Mucosa of descending colon (tissue), 3 donors: Measurements from ENCODE around the gene RNU6-1. TPM values are rescaled to one million over a fixed set of nuclear protein-coding genes. Genes with fewer than 3 reads are reported as not detected.

Source experiments
- ATAC-seq: fragments of 200-7000 bp; cut with Tn5 transposase; one replicate; pipeline ENCODE4 v1.9.1; 2020; ENCODE audit warnings: mild to moderate bottlenecking, moderate library complexity
- DNase-seq, 3 donors: peaks; one replicate each; pipeline ENCODE4 v3.0.0-alpha.2; 2020
- H3K36me3 ChIP-seq: fragments of 200-600 bp; one replicate; pipeline ENCODE4 v1.8.0; 2021; ENCODE audit warnings: low read depth, mild to moderate bottlenecking
- H3K4me1 ChIP-seq: fragments of 200-600 bp; one replicate; pipeline ENCODE4 v1.8.0; 2021; ENCODE audit warnings: low read depth, mild to moderate bottlenecking
- H3K4me3 ChIP-seq: fragments of 200-600 bp; one replicate; pipeline ENCODE4 v1.8.0; 2021; ENCODE audit warnings: mild to moderate bottlenecking
- H3K9me3 ChIP-seq: fragments of 200-600 bp; one replicate; pipeline ENCODE4 v1.8.0; 2021; ENCODE audit warnings: mild to moderate bottlenecking
- intact Hi-C, 2 donors: fragments of 100-400 bp; cut with DNase I in 1 of 2; cut with micrococcal nuclease in 1 of 2; formaldehyde crosslinking; loops; one replicate each; pipeline versions ENCODE4 v1.11.0 to v1.11.1; 2022; cut with DNase I, micrococcal nuclease
- total RNA-seq, 3 donors: library from RNA; stranded (reverse); fragmentation: NEBNext Ultra II Directional in 2 of 3; extraction: Animal tissue kit (Norgen Biotek cat#: 25700) in 2 of 3; gene quantifications; one replicate each; pipeline versions ENCODE4 v1.2.1 to v1.2.4, GENCODE V29; 2021 to 2023
- TF ChIP-seq, protein P1 (sequence below): fragments of 200-600 bp; IDR thresholded peaks from one replicate; pipeline ENCODE4 v1.8.0; 2022; ENCODE audit warnings: antibody characterized with exemption, mild to moderate bottlenecking
- donor health status: DM: no; HTN: no; CAD: no; lungs with moderate emphysema.
- donor health status: DM: no; HTN: no; CAD: no.
- donor health status: DM: no; HTN: yes; CAD: no.

RNU6-1 gene
- total RNA-seq, 3 donors from 2014 or later, result not detected

DNA sequence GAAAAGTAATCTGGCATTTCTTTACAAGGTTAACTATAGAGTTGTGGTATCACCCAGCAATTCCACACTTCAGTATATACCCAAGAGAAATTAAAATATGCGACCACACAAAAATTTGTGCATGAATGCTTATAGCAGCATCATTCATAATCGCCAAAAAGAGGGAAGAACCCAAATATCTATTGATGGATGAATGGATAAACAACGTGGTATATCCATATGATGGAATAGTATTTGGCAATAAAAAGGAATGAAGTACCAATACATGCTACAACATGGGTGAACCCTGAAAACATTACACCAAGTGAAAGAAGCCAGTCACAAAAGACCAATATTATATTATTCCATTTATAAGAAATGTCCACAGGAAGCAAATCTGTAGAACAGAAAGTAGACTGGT, 23.2 kb downstream of the RNU6-1 start:
- Histone ChIP-seq H3K36me3 (no peaks in the 10 kb centered on the region), H3K4me3 (no peak overlapping the region), H3K9me3 (no peaks in the 10 kb centered on the region), H3K4me1 (no peaks in the 10 kb centered on the region)
- ATAC-seq (no peak), DNase-seq (no peak)
- TF ChIP-seq, protein P1, sequence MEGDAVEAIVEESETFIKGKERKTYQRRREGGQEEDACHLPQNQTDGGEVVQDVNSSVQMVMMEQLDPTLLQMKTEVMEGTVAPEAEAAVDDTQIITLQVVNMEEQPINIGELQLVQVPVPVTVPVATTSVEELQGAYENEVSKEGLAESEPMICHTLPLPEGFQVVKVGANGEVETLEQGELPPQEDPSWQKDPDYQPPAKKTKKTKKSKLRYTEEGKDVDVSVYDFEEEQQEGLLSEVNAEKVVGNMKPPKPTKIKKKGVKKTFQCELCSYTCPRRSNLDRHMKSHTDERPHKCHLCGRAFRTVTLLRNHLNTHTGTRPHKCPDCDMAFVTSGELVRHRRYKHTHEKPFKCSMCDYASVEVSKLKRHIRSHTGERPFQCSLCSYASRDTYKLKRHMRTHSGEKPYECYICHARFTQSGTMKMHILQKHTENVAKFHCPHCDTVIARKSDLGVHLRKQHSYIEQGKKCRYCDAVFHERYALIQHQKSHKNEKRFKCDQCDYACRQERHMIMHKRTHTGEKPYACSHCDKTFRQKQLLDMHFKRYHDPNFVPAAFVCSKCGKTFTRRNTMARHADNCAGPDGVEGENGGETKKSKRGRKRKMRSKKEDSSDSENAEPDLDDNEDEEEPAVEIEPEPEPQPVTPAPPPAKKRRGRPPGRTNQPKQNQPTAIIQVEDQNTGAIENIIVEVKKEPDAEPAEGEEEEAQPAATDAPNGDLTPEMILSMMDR, result no peak
- intact Hi-C loops, result no loop called here

DNA sequence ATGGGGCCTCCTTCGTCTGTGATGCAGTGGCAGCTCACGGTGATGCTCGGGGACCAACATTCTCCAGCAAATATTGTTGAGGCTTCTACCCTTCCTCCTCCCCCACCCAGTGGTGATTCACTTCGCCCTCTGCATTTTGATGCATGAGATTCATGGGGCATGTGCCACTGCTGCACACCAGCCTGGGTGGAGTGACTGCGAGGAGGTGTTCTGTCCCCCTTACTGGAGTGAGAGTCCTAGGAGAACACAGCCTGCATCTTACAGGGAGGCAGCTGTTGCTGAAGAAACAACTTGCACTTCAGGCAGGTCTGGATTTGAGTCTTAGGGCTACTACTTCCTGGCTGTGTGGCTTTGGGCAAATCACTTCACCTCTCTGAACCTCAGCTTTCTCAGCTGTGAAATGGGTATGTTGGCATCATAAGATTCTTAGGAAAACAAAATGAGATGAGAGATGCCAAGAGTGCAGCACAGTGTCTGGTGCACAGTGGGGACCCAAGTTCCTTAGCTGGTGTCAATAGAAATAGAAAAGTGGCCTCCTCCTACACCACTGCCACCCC, 24.7 kb downstream of the RNU6-1 start:
- no peaks in the 10 kb centered on the region for H3K36me3 ChIP-seq
- DNase-seq, result no peak
- no peaks in the 10 kb centered on the region for H3K4me1 ChIP-seq
- intact Hi-C loops, result no loop called here
- ATAC-seq, result no peak
- no peak overlapping the region for H3K4me3 ChIP-seq
- H3K9me3 ChIP-seq, result no peaks in the 10 kb centered on the region
- TF ChIP-seq, protein P1, result no peak

DNA sequence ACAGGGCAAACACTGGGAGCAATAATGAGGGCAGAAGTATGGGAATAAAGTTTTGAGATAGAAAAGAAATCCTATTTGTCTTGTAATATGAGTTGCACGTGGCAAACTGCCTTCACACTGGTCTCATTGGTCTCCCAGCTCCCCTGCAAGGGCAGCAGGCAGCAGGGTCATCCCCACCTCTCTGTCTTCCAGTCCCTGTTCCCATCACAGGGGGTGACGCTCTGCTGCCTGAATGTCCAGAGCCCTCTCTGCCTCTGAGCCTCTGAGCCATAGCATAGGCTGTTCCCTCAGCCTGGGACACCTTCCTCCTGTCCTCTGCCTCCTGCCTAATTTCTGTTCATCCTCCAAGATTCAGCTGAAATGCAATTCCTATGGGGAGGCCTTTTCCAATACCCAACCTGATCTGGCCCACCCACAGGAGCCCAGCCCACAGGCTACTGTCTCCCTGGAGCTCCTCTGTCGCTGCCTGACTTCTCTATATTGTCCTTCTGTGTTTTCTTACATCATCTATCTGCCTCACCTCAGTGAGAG, 26.7 kb downstream of the RNU6-1 start:
- Histone ChIP-seq H3K9me3 (no peaks in the 10 kb centered on the region), H3K4me1 (no peaks in the 10 kb centered on the region), H3K4me3 (no peak overlapping the region), H3K36me3 (no peaks in the 10 kb centered on the region)
- intact Hi-C loops, result no loop called here
- ATAC-seq (no peak), DNase-seq (no peak)
- TF ChIP-seq, protein P1, result no peak

DNA sequence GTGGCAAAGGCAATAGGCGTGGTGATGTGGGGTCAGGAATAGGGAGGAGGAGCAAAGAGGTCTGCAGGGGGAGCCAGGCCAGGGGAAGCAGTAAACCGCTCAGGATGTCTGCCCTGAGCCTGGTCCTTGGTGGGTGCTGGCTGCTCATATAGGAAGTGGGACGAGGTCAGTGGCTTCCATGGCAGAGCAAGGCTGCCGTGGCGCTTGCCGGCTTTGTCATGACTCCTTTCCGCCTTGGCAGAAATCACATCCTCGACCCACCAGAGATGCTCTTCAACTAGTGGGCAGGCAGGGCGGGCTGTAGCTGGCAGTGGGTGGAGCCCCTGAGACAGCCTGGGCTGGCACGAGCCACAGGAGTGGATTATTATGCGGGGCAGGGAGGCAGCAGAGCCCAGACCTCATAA, 27.6 kb downstream of the RNU6-1 start:
- ATAC-seq, result no peak
- H3K36me3 ChIP-seq, result no peaks in the 10 kb centered on the region
- intact Hi-C loops, result no loop called here
- no peak overlapping the region for H3K4me3 ChIP-seq
- no peak for DNase-seq
- TF ChIP-seq, protein P1, result no peak
- H3K9me3 ChIP-seq, result no peaks in the 10 kb centered on the region
- H3K4me1 ChIP-seq, result no peaks in the 10 kb centered on the region

DNA sequence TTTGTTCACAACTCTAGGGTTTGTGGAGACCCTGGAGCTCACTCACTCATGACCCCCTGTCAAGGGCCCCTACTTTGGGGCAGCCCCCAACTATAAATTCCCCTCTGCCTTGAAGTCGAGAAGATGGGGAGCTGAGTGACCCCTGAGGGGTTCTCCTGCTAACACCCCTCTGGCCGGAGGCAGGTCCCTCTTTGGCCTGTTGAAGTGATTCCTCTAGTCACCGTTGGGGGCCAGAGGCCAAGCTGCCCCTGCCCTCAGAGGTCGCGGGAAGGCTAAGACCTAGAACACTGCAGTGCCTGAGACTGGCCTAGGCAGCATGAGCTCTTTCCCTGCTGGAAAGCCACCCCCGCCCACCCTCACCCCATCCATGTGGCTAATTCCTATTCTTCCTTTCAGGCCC, 30.0 kb downstream of the RNU6-1 start:
- no peak overlapping the region for H3K4me3 ChIP-seq
- no peaks in the 10 kb centered on the region for H3K4me1 ChIP-seq
- no peaks in the 10 kb centered on the region for H3K36me3 ChIP-seq
- intact Hi-C loops, result no loop called here
- TF ChIP-seq, protein P1, result no peak
- H3K9me3 ChIP-seq, result no peaks in the 10 kb centered on the region
- ATAC-seq (no peak), DNase-seq (no peak)

DNA sequence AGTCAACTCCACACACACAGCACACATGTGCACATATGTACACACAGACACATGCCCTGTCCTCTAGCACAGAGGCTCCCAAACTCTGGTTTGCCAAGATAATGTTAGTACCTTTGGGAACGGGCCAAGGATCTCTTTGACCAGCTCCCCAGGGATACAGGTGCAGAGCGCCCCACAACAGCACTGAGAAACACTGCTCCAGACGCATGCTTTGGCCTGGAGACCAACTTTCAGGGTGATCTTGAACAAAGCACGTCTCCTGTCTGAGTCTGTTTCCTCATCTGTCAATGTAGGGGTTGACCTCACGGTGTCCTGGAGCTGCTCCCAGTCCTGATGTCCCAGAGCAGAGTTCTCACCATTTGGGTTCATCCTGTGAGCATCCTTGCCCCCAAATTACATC, 30.4 kb downstream of the RNU6-1 start:
- DNase-seq (no peak), ATAC-seq (no peak)
- Histone ChIP-seq H3K4me3 (no peak overlapping the region), H3K9me3 (no peaks in the 10 kb centered on the region), H3K36me3 (no peaks in the 10 kb centered on the region), H3K4me1 (no peaks in the 10 kb centered on the region)
- intact Hi-C loops, result no loop called here
- TF ChIP-seq, protein P1, result no peak
